ENCODE results near the gene CXCL16.

The CXCL16 gene

DNA sequence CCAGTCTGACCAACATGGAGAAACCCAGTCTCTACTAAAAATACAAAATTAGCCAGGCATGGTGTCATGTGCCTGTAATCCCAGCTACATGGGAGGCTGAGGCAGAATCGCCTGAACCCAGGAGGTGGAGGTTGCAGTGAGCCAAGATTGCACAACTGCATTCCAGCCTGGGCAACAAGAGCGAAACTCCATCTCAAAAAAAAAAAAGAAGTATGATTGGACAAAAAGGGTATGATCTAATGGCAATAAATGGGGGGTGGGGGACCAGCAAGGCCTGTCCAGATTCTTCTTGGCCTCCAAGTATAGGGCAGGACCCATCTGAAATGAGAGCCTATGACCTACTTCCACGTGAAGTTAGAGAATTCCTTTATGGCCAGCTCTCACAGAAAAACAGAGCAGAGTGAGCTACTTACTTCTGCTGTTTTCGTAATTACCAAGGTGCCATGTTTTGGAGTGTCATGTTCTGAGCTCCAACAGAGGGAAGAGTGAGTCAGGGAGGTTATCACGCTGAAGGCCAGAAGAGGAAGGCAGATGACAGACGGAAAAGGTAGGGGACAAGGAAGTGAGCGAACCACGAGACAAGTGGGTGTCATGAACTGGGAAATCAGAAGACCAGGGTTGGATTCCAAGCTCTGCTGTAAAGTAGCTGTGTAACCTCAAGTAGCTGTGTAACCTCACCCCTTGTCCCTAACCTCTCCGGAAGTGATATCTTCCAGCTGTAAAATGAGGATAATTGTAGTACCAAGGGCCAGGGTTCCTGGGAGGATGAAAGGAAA lies 3.7 kb downstream of the CXCL16 start:
- H3K27ac ChIP-seq (ENCODE audit: low read depth, low read length) = no peak overlapping the region
- H3K4me1 ChIP-seq (ENCODE audit: insufficient read depth, low read length) = peaks cover 17% of the 10 kb centered on the region

DNA sequence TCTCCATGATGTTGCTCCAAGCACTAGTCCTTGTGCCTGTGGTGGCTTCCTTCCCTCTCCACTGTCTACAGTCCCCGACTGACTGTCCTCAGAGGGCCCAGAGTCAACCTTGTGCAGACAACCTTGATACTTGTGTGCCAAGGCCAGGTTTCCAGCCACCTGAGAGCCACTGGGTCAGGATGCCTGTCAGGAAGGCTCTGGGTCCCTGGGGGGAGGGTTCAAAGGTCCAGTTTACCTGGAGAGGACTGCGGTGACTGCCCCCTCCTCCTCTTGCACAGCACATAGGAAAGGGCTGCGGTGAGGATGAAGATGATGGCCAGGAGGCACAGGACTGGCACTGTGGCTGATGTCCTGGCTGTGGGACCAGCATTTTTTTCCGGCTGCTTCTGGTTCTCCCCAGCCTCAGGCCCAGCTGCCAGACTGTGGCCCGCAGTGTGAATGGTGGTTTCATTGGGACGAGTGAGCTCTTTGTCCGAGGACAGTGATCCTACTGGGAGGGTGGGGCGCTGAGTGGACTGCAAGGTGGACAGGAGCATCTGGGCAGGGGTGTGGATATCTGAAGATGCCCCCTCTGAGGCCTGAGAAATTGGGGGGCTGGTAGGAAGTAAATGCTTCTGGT lies 4.8 kb downstream of the CXCL16 start:
- no peaks in the 10 kb centered on the region for H3K9me3 ChIP-seq (ENCODE audit: low read length)
- H3K27ac ChIP-seq (ENCODE audit: low read depth, low read length) = no peak overlapping the region
- H3K27me3 ChIP-seq (ENCODE audit: control insufficient read depth in 1 of 2, insufficient read depth in 2 of 2, low read length in 2 of 2) = peaks cover 4 to 7% of the 10 kb centered on the region in 2 donors
- H3K4me3 ChIP-seq (ENCODE audit: low read depth in 1 of 2, low read length in 2 of 2) = no peak overlapping the region
- peaks cover 23% of the 10 kb centered on the region for H3K4me1 ChIP-seq (ENCODE audit: insufficient read depth, low read length)
- H3K9ac ChIP-seq (ENCODE audit: low read length) = no peak overlapping the region
- peaks cover 7% of the 10 kb centered on the region for H3K36me3 ChIP-seq (ENCODE audit: insufficient read depth, low read length)

More for the DNA sequence above, 3.7 kb downstream of the CXCL16 start:
- H3K9me3 ChIP-seq (ENCODE audit: low read length) = no peaks in the 10 kb centered on the region
- peaks cover 7% of the 10 kb centered on the region for H3K36me3 ChIP-seq (ENCODE audit: insufficient read depth, low read length)
- no peak overlapping the region for H3K4me3 ChIP-seq (ENCODE audit: low read depth in 1 of 2, low read length in 2 of 2)
- no peak overlapping the region for H3K9ac ChIP-seq (ENCODE audit: low read length)
- peaks cover 4 to 7% of the 10 kb centered on the region in 2 donors for H3K27me3 ChIP-seq (ENCODE audit: control insufficient read depth in 1 of 2, insufficient read depth in 2 of 2, low read length in 2 of 2)

- no peaks in the 10 kb centered on the region for H3K9me3 ChIP-seq (ENCODE audit: low read length)
- H3K27me3 ChIP-seq (ENCODE audit: control insufficient read depth in 1 of 2, insufficient read depth in 2 of 2, low read length in 2 of 2) = peaks cover under 1 to 1% of the 10 kb centered on the region in 2 donors
- no peak overlapping the region for H3K27ac ChIP-seq (ENCODE audit: low read depth, low read length)
- H3K4me1 ChIP-seq (ENCODE audit: insufficient read depth, low read length) = peaks cover 14% of the 10 kb centered on the region
- no peak overlapping the region for H3K4me3 ChIP-seq (ENCODE audit: low read depth in 1 of 2, low read length in 2 of 2)
- H3K36me3 ChIP-seq (ENCODE audit: insufficient read depth, low read length) = peaks cover 7% of the 10 kb centered on the region
- H3K9ac ChIP-seq (ENCODE audit: low read length) = no peak overlapping the region
Observed at GRCh38 chr17:4733073-4733531, 6.6 kb downstream of the CXCL16 start.

- Histone ChIP-seq H3K27ac (ENCODE audit: low read depth, low read length) (no peak overlapping the region), H3K9ac (ENCODE audit: low read length) (no peak overlapping the region)
Observed at GRCh38 chr17:4728124-4728523, 11.6 kb downstream of the CXCL16 start.

DNA sequence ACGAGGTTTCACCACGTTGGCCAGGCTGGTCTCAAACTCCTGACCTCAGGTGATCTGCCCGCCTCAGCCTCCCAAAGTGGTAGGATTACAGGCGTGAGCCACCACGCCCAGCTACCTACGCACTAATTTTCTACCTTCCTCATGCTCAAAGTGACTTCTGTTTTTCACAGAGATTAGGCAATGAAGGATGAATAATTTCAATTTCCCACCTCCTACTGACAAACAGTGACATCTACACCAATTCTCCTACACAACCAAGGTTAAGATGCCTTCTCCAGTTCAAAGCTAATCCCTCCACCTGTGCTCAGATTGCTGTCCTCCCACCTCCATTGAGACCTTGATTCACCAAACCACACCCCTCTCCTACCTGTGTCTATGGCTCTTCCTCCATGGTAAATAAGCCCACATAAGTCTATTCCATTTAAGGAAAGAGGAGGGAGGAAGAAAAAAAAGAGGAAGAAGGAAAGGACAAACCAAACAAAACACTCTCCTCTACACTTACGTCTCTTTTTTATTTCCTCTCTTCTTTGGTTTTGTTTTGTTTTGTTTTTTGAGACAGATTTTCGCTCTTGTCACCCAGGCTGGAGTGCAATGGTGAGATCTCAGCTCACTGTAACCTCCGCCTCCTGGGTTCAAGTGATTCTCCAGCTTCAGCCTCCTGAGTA lies 13.9 kb downstream of the CXCL16 start:
- Histone ChIP-seq H3K4me1 (ENCODE audit: insufficient read depth, low read length) (peaks cover 6% of the 10 kb centered on the region), H3K9ac (ENCODE audit: low read length) (no peak overlapping the region), H3K27ac (ENCODE audit: low read depth, low read length) (no peak overlapping the region), H3K9me3 (ENCODE audit: low read length) (no peaks in the 10 kb centered on the region), H3K27me3 (ENCODE audit: control insufficient read depth in 1 of 2, insufficient read depth in 2 of 2, low read length in 2 of 2) (no peaks in the 10 kb centered on the region), H3K36me3 (ENCODE audit: insufficient read depth, low read length) (no peaks in the 10 kb centered on the region), H3K4me3 (ENCODE audit: low read depth in 1 of 2, low read length in 2 of 2) (no peak overlapping the region)

More at GRCh38 chr17:4728124-4728523, 11.6 kb downstream of the CXCL16 start:
- Histone ChIP-seq H3K4me1 (ENCODE audit: insufficient read depth, low read length) (peaks cover 12% of the 10 kb centered on the region), H3K4me3 (ENCODE audit: low read depth in 1 of 2, low read length in 2 of 2) (no peak overlapping the region), H3K36me3 (ENCODE audit: insufficient read depth, low read length) (no peaks in the 10 kb centered on the region), H3K27me3 (ENCODE audit: control insufficient read depth in 1 of 2, insufficient read depth in 2 of 2, low read length in 2 of 2) (no peaks in the 10 kb centered on the region), H3K9me3 (ENCODE audit: low read length) (no peaks in the 10 kb centered on the region)

- Histone ChIP-seq H3K27me3 (ENCODE audit: control insufficient read depth in 1 of 2, insufficient read depth in 2 of 2, low read length in 2 of 2) (no peaks in the 10 kb centered on the region), H3K9me3 (ENCODE audit: low read length) (no peaks in the 10 kb centered on the region), H3K36me3 (ENCODE audit: insufficient read depth, low read length) (no peaks in the 10 kb centered on the region), H3K9ac (ENCODE audit: low read length) (no peak overlapping the region), H3K27ac (ENCODE audit: low read depth, low read length) (no peak overlapping the region), H3K4me3 (ENCODE audit: low read depth in 1 of 2, low read length in 2 of 2) (no peak overlapping the region), H3K4me1 (ENCODE audit: insufficient read depth, low read length) (no peaks in the 10 kb centered on the region)
Observed at GRCh38 chr17:4724650-4725049, 15.1 kb downstream of the CXCL16 start.

- H3K4me3 ChIP-seq (ENCODE audit: low read depth in 1 of 2, low read length in 2 of 2) = no peak overlapping the region
- H3K9ac ChIP-seq (ENCODE audit: low read length) = no peak overlapping the region
- no peaks in the 10 kb centered on the region for H3K27me3 ChIP-seq (ENCODE audit: control insufficient read depth in 1 of 2, insufficient read depth in 2 of 2, low read length in 2 of 2)
- no peaks in the 10 kb centered on the region for H3K36me3 ChIP-seq (ENCODE audit: insufficient read depth, low read length)
- H3K9me3 ChIP-seq (ENCODE audit: low read length) = no peaks in the 10 kb centered on the region
- H3K27ac ChIP-seq (ENCODE audit: low read depth, low read length) = no peak overlapping the region
- H3K4me1 ChIP-seq (ENCODE audit: insufficient read depth, low read length) = no peaks in the 10 kb centered on the region
Observed at GRCh38 chr17:4722678-4723240, 17.0 kb downstream of the CXCL16 start.

DNA sequence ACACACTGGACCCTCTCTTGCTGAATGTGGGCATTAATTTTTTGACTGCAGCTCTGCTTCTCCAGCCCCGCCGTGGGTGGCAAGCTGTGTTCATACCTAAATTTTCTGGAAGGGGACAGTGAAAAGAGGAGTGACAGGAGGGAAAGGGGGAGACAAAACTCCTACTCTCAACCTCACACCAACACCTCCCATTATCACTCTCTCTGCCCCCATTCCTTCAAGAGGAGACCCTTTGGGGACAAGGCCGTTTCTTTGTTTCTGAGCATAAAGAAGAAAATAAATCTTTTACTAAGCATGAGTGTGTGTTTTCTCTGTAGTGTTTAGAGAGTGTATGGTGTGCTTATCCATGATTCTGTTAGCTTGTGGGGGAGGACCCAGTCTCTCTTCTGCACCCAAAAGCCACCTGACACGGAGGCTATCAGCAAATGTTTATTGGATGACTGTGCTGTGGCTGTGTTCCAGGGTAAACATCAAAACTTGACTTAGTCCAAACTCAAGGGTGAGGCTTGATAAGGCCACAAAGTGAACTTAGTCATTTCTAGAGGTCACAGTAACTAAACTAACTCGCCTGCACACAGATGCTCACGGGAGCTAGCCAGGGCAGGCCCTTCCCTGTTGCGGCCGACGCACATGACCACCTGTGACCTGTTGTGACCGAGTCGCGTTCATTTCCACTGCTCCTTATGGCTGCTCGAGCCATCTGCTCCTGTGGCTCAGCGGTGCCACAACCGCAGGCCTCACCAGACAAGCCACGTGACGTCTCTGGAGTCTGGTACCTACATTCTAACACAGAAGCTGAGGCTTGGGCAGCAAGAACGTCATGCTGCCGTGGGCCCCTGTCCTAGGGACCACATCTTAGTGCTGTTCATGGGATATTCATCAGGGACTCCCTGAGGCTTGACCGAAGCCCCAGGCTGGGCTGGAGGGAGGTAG lies 18.3 kb downstream of the CXCL16 start:
- Histone ChIP-seq H3K27me3 (ENCODE audit: control insufficient read depth in 1 of 2, insufficient read depth in 2 of 2, low read length in 2 of 2) (no peaks in the 10 kb centered on the region), H3K4me3 (ENCODE audit: low read depth in 1 of 2, low read length in 2 of 2) (no peak overlapping the region), H3K9me3 (ENCODE audit: low read length) (no peaks in the 10 kb centered on the region), H3K4me1 (ENCODE audit: insufficient read depth, low read length) (no peaks in the 10 kb centered on the region), H3K9ac (ENCODE audit: low read length) (no peak overlapping the region), H3K27ac (ENCODE audit: low read depth, low read length) (no peak overlapping the region), H3K36me3 (ENCODE audit: insufficient read depth, low read length) (peaks cover 5% of the 10 kb centered on the region)

GRCh38 chr17:4720787-4721186 lies 18.9 kb downstream of the CXCL16 start:
- no peak overlapping the region for H3K9ac ChIP-seq (ENCODE audit: low read length)
- H3K4me1 ChIP-seq (ENCODE audit: insufficient read depth, low read length) = no peaks in the 10 kb centered on the region
- no peak overlapping the region for H3K27ac ChIP-seq (ENCODE audit: low read depth, low read length)
- no peaks in the 10 kb centered on the region for H3K9me3 ChIP-seq (ENCODE audit: low read length)
- no peak overlapping the region for H3K4me3 ChIP-seq (ENCODE audit: low read depth in 1 of 2, low read length in 2 of 2)
- peaks cover 8% of the 10 kb centered on the region for H3K36me3 ChIP-seq (ENCODE audit: insufficient read depth, low read length)
- no peaks in the 10 kb centered on the region for H3K27me3 ChIP-seq (ENCODE audit: control insufficient read depth in 1 of 2, insufficient read depth in 2 of 2, low read length in 2 of 2)

- no peak overlapping the region for H3K4me3 ChIP-seq (ENCODE audit: low read depth in 1 of 2, low read length in 2 of 2)
- H3K36me3 ChIP-seq (ENCODE audit: insufficient read depth, low read length) = peaks cover 12% of the 10 kb centered on the region
- no peaks in the 10 kb centered on the region for H3K4me1 ChIP-seq (ENCODE audit: insufficient read depth, low read length)
- no peaks in the 10 kb centered on the region for H3K27me3 ChIP-seq (ENCODE audit: control insufficient read depth in 1 of 2, insufficient read depth in 2 of 2, low read length in 2 of 2)
- H3K9ac ChIP-seq (ENCODE audit: low read length) = no peak overlapping the region
- H3K9me3 ChIP-seq (ENCODE audit: low read length) = no peaks in the 10 kb centered on the region
- no peak overlapping the region for H3K27ac ChIP-seq (ENCODE audit: low read depth, low read length)
Observed at GRCh38 chr17:4719684-4720221, 20.0 kb downstream of the CXCL16 start.

All from muscle layer of colon (tissue), 2 donors.